Astrocyte (in vitro differentiated cells and primary cell): Measurements from ENCODE around the gene MYT1. TPM values are rescaled to one million over a fixed set of nuclear protein-coding genes. Genes with fewer than 3 reads are reported as not detected.
"Not testable (repeated sequence)": the region's sequence is repeated elsewhere in the genome, so short reads cannot be mapped to it uniquely, and the experiment has no call there.

Source experiments
- DNase-seq: peaks from one replicate; pipeline ENCODE4 v3.0.0-alpha.2; 2010; ENCODE audit warnings: low read depth
- FAIRE-seq: peaks from 2 replicates; lab custom pipeline; 2011; peaks lifted over from hg19 to GRCh38; lab: Jason Lieb, UNC
- H2AFZ ChIP-seq: 2 replicates; pipeline ENCODE4 v1.6.0; 2012; ENCODE audit warnings: low read depth, low read length, inconsistent platforms
- H3K27ac ChIP-seq: 2 replicates; pipeline ENCODE4 v1.5.1; 2011; ENCODE audit warnings: low read depth, low read length, inconsistent platforms
- H3K27me3 ChIP-seq: 2 replicates; pipeline ENCODE4 v1.6.0; 2011; ENCODE audit warnings: low read length, inconsistent platforms; ENCODE audit not compliant: insufficient read depth
- H3K36me3 ChIP-seq: 2 replicates; pipeline ENCODE4 v1.5.1; 2011; ENCODE audit warnings: low read length, inconsistent platforms; ENCODE audit not compliant: insufficient read depth
- H3K4me1 ChIP-seq: 2 replicates; pipeline ENCODE4 v1.5.1; 2011; ENCODE audit warnings: low read length, inconsistent platforms; ENCODE audit not compliant: insufficient read depth
- H3K4me2 ChIP-seq: 2 replicates; pipeline ENCODE4 v1.6.0; 2012; ENCODE audit warnings: low read length, inconsistent platforms
- H3K4me3 ChIP-seq: 2 replicates; pipeline ENCODE4 v1.5.1; 2011; ENCODE audit warnings: low read depth, mild to moderate bottlenecking, low read length, inconsistent platforms; ENCODE audit not compliant: insufficient read depth
- H3K79me2 ChIP-seq: 2 replicates; pipeline ENCODE4 v1.6.0; 2012; ENCODE audit warnings: mild to moderate bottlenecking, low read length, inconsistent platforms; ENCODE audit not compliant: insufficient read depth
- H3K9ac ChIP-seq: 2 replicates; pipeline ENCODE4 v1.6.0; 2012; ENCODE audit warnings: mild to moderate bottlenecking, low read length, inconsistent platforms
- H3K9me3 ChIP-seq: 2 replicates; pipeline ENCODE4 v1.5.1; 2012; ENCODE audit warnings: low read depth, mild to moderate bottlenecking, low read length, inconsistent platforms; ENCODE audit not compliant: insufficient read depth
- H4K20me1 ChIP-seq: 2 replicates; pipeline ENCODE4 v1.6.0; 2012; ENCODE audit warnings: low read length, inconsistent platforms; ENCODE audit not compliant: insufficient read depth
- H3K27ac Mint-ChIP-seq: one replicate; pipeline ENCODE4 v1.8.0; 2021; ENCODE audit warnings: mild to moderate bottlenecking, mixed read lengths; ENCODE audit not compliant: unreplicated experiment
- H3K27me3 Mint-ChIP-seq: one replicate; pipeline ENCODE4 v1.8.0; 2021; ENCODE audit warnings: low read depth, mixed read lengths; ENCODE audit not compliant: unreplicated experiment
- H3K36me3 Mint-ChIP-seq: one replicate; pipeline ENCODE4 v1.8.0; 2021; ENCODE audit warnings: low read depth, mixed read lengths; ENCODE audit not compliant: unreplicated experiment
- H3K4me1 Mint-ChIP-seq: one replicate; pipeline ENCODE4 v1.8.0; 2021; ENCODE audit warnings: low read depth, mixed read lengths; ENCODE audit not compliant: unreplicated experiment
- H3K4me3 Mint-ChIP-seq: one replicate; pipeline ENCODE4 v1.8.0; 2021; ENCODE audit warnings: mild to moderate bottlenecking, moderate library complexity, mixed read lengths; ENCODE audit not compliant: unreplicated experiment
- H3K9me3 Mint-ChIP-seq: one replicate; pipeline ENCODE4 v1.8.0; 2021; ENCODE audit warnings: mild to moderate bottlenecking, mixed read lengths; ENCODE audit not compliant: unreplicated experiment
- EZH2 ChIP-seq: IDR thresholded peaks from 2 replicates; pipeline ENCODE4 v1.6.1; 2012; ENCODE audit warnings: mild to moderate bottlenecking, low read length, inconsistent platforms; ENCODE audit not compliant: insufficient read depth
- total RNA-seq: library from RNA; stranded (reverse); gene quantifications from 2 replicates; pipeline ENCODE4 v1.2.1, GENCODE V29; 2021
- TF ChIP-seq, protein P1 (sequence below): IDR thresholded peaks from 2 replicates; pipeline ENCODE4 v1.5.1; 2011; ENCODE audit warnings: low read depth, mild to moderate bottlenecking, inconsistent platforms, low read length, moderate library complexity; ENCODE audit not compliant: insufficient read depth

The MYT1 gene
- total RNA-seq, 1 donor from 2014 or later, result not detected

- H3K9me3 Mint-ChIP-seq, result peaks cover 12% of the 10 kb centered on the region
- peaks cover 9% of the 10 kb centered on the region for H3K27me3 ChIP-seq
- no peaks in the 10 kb centered on the region for H3K36me3 Mint-ChIP-seq
- no peak overlapping the region for H3K4me2 ChIP-seq
- H3K27ac ChIP-seq, result no peak overlapping the region
- FAIRE-seq (no peak), DNase-seq (no peak)
- no peaks in the 10 kb centered on the region for H3K4me1 ChIP-seq
- H3K36me3 ChIP-seq, result no peaks in the 10 kb centered on the region
- no peaks in the 10 kb centered on the region for H3K79me2 ChIP-seq
- TF ChIP-seq, protein P1, sequence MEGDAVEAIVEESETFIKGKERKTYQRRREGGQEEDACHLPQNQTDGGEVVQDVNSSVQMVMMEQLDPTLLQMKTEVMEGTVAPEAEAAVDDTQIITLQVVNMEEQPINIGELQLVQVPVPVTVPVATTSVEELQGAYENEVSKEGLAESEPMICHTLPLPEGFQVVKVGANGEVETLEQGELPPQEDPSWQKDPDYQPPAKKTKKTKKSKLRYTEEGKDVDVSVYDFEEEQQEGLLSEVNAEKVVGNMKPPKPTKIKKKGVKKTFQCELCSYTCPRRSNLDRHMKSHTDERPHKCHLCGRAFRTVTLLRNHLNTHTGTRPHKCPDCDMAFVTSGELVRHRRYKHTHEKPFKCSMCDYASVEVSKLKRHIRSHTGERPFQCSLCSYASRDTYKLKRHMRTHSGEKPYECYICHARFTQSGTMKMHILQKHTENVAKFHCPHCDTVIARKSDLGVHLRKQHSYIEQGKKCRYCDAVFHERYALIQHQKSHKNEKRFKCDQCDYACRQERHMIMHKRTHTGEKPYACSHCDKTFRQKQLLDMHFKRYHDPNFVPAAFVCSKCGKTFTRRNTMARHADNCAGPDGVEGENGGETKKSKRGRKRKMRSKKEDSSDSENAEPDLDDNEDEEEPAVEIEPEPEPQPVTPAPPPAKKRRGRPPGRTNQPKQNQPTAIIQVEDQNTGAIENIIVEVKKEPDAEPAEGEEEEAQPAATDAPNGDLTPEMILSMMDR, result no peak
- no peak for TF ChIP-seq EZH2
- H3K9me3 ChIP-seq, result no peaks in the 10 kb centered on the region
- H2AFZ ChIP-seq, result no peak overlapping the region
- H3K4me3 Mint-ChIP-seq, result no peak overlapping the region
- H3K27me3 Mint-ChIP-seq, result peaks cover 29% of the 10 kb centered on the region
- no peak overlapping the region for H3K4me3 ChIP-seq
- no peaks in the 10 kb centered on the region for H4K20me1 ChIP-seq
- H3K27ac Mint-ChIP-seq, result no peak overlapping the region
- H3K9ac ChIP-seq, result no peak overlapping the region
- H3K4me1 Mint-ChIP-seq, result peaks cover 3% of the 10 kb centered on the region
These were observed 12.7 kb downstream of the MYT1 start for GRCh38 chr20:64176971-64177370.

- H3K36me3 ChIP-seq, result no peaks in the 10 kb centered on the region
- TF ChIP-seq, protein P1, result no peak
- TF ChIP-seq EZH2, result no peak
- no peak overlapping the region for H3K27ac ChIP-seq
- no peak overlapping the region for H3K4me3 ChIP-seq
- H3K4me2 ChIP-seq, result no peak overlapping the region
- Mint-ChIP-seq H3K27me3 (peaks cover 29% of the 10 kb centered on the region), H3K36me3 (no peaks in the 10 kb centered on the region), H3K27ac (no peak overlapping the region), H3K4me1 (peaks cover 3% of the 10 kb centered on the region), H3K4me3 (no peak overlapping the region), H3K9me3 (peaks cover 12% of the 10 kb centered on the region)
- H3K9ac ChIP-seq, result no peak overlapping the region
- H3K27me3 ChIP-seq, result peaks cover 9% of the 10 kb centered on the region
- DNase-seq (no peak), FAIRE-seq (no peak)
- no peaks in the 10 kb centered on the region for H4K20me1 ChIP-seq
- no peaks in the 10 kb centered on the region for H3K4me1 ChIP-seq
- H3K9me3 ChIP-seq, result no peaks in the 10 kb centered on the region
- H3K79me2 ChIP-seq, result no peaks in the 10 kb centered on the region
- H2AFZ ChIP-seq, result no peak overlapping the region
These were observed 13.1 kb downstream of the MYT1 start for GRCh38 chr20:64177384-64177783.

- Histone ChIP-seq H3K4me3 (no peak overlapping the region), H4K20me1 (no peaks in the 10 kb centered on the region), H3K36me3 (no peaks in the 10 kb centered on the region), H3K9ac (no peak overlapping the region), H3K27ac (no peak overlapping the region), H3K4me2 (no peak overlapping the region), H3K79me2 (no peaks in the 10 kb centered on the region), H3K4me1 (no peaks in the 10 kb centered on the region), H2AFZ (no peak overlapping the region), H3K9me3 (no peaks in the 10 kb centered on the region), H3K27me3 (peaks cover 9% of the 10 kb centered on the region)
- H3K27ac Mint-ChIP-seq, result no peak overlapping the region
- DNase-seq (no peak), FAIRE-seq (no peak)
- H3K4me3 Mint-ChIP-seq, result no peak overlapping the region
- peaks cover 12% of the 10 kb centered on the region for H3K9me3 Mint-ChIP-seq
- H3K27me3 Mint-ChIP-seq, result peaks cover 28% of the 10 kb centered on the region
- TF ChIP-seq, protein P1, result no peak
- TF ChIP-seq EZH2, result no peak
- H3K36me3 Mint-ChIP-seq, result no peaks in the 10 kb centered on the region
- H3K4me1 Mint-ChIP-seq, result peaks cover 3% of the 10 kb centered on the region
These were observed 13.5 kb downstream of the MYT1 start for GRCh38 chr20:64177787-64178186.

DNA sequence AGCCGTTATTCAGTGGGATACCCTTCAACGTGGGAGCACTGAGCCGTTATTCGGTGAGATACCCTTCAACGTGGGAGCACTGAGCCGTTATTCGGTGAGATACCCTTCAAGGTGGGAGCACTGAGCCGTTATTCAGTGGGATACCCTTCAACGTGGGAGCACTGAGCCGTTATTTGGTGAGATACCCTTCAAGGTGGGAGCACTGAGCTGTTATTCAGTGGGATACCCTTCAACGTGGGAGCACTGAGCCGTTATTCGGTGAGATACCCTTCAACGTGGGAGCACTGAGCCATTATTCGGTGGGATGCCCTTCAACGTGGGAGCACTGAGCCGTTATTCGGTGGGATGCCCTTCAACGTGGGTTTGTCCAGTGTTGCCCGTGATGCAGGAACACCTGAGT, 14.7 kb downstream of the MYT1 start:
- not testable (repeated sequence) for H3K4me3 Mint-ChIP-seq, H3K4me1 Mint-ChIP-seq, H3K4me2 ChIP-seq, H3K27me3 ChIP-seq, H3K27ac ChIP-seq, H3K4me3 ChIP-seq, H3K4me1 ChIP-seq, H3K9me3 ChIP-seq, DNase-seq, H3K27ac Mint-ChIP-seq, FAIRE-seq, H4K20me1 ChIP-seq, H3K79me2 ChIP-seq, H2AFZ ChIP-seq, H3K9ac ChIP-seq, H3K36me3 Mint-ChIP-seq, H3K36me3 ChIP-seq
- Mint-ChIP-seq H3K27me3 (peaks cover 22% of the 10 kb centered on the region), H3K9me3 (peaks cover 12% of the 10 kb centered on the region)
